ENCODE results near the gene PSEN1.
"Not testable (repeated sequence)": the region's sequence is repeated elsewhere in the genome, so short reads cannot be mapped to it uniquely, and the experiment has no call there.

The PSEN1 gene

GRCh38 chr14:73170686-73171085 is 34.4 kb downstream of the PSEN1 start:
- no peak for TF ChIP-seq CTCF (IDR thresholded peaks at IDR 0.05; ENCODE audit: extremely low read depth, insufficient read depth, missing control alignments)
- DNase-seq (ENCODE audit: low spot score) = no peak
- in situ Hi-C loops (cut with MboI; ENCODE audit: low pct_unique_long_range_greater_than_20kb, low sequenced_read_pairs, unreplicated experiment) = no loop called here

GRCh38 chr14:73172500-73172899 is 36.2 kb downstream of the PSEN1 start:
- in situ Hi-C loops (cut with MboI; ENCODE audit: low pct_unique_long_range_greater_than_20kb, low sequenced_read_pairs, unreplicated experiment) = no loop called here
- no peak for TF ChIP-seq CTCF (IDR thresholded peaks at IDR 0.05; ENCODE audit: extremely low read depth, insufficient read depth, missing control alignments)
- DNase-seq (ENCODE audit: low spot score) = no peak

GRCh38 chr14:73173092-73173735 is 36.9 kb downstream of the PSEN1 start:
- TF ChIP-seq CTCF (IDR thresholded peaks at IDR 0.05; ENCODE audit: extremely low read depth, insufficient read depth, missing control alignments) = peak; percentile 41
- in situ Hi-C loops (cut with MboI; ENCODE audit: low pct_unique_long_range_greater_than_20kb, low sequenced_read_pairs, unreplicated experiment) = no loop called here
- DNase-seq (ENCODE audit: low spot score) = peak; percentile 40

GRCh38 chr14:73176685-73177084 is 40.4 kb downstream of the PSEN1 start:
- TF ChIP-seq CTCF (IDR thresholded peaks at IDR 0.05; ENCODE audit: extremely low read depth, insufficient read depth, missing control alignments) = no peak
- no peak for DNase-seq (ENCODE audit: low spot score)
- in situ Hi-C loops (cut with MboI; ENCODE audit: low pct_unique_long_range_greater_than_20kb, low sequenced_read_pairs, unreplicated experiment) = no loop called here

GRCh38 chr14:73180385-73180805 is 44.1 kb downstream of the PSEN1 start:
- in situ Hi-C loops (cut with MboI; ENCODE audit: low pct_unique_long_range_greater_than_20kb, low sequenced_read_pairs, unreplicated experiment) = no loop called here
- DNase-seq (ENCODE audit: low spot score) = no peak
- no peak for TF ChIP-seq CTCF (IDR thresholded peaks at IDR 0.05; ENCODE audit: extremely low read depth, insufficient read depth, missing control alignments)

GRCh38 chr14:73180969-73181368 is 44.7 kb downstream of the PSEN1 start:
- DNase-seq (ENCODE audit: low spot score); in situ Hi-C loops (cut with MboI; ENCODE audit: low pct_unique_long_range_greater_than_20kb, low sequenced_read_pairs, unreplicated experiment): not testable (repeated sequence)

GRCh38 chr14:73188501-73188911 is 52.2 kb downstream of the PSEN1 start:
- no peak for TF ChIP-seq CTCF (IDR thresholded peaks at IDR 0.05; ENCODE audit: extremely low read depth, insufficient read depth, missing control alignments)
- in situ Hi-C loops (cut with MboI; ENCODE audit: low pct_unique_long_range_greater_than_20kb, low sequenced_read_pairs, unreplicated experiment) = no loop called here
- no peak for DNase-seq (ENCODE audit: low spot score)
